SK-N-SH treated with all-trans-retinoic acid at 6 μM for 48 hours (cell line): ENCODE measurements around the gene CMIP.

ENCODE experiments used
- ATAC-seq: fragments of 200-7000 bp; cut with Tn5 transposase; 3 replicates; pipeline ENCODE4 v1.9.1; 2020; ENCODE audit warnings: mild to moderate bottlenecking, moderate library complexity
- BACH2 ChIP-seq: fragments of 250-450 bp; sonication (Bioruptor Pico); IDR thresholded peaks from 2 replicates; pipeline ENCODE4 v1.9.0; 2021; ENCODE audit warnings: mild to moderate bottlenecking, borderline replicate concordance
- CREB5 ChIP-seq: fragments of 250-450 bp; sonication (Bioruptor Pico); IDR thresholded peaks from 2 replicates; pipeline ENCODE4 v1.5.1; 2020; ENCODE audit warnings: low read depth, mild to moderate bottlenecking, moderate library complexity
- CSDC2 ChIP-seq: fragments of 250-450 bp; sonication (Bioruptor Pico); IDR thresholded peaks from 2 replicates; pipeline ENCODE4 v1.5.0; 2020; ENCODE audit warnings: mild to moderate bottlenecking, moderate library complexity
- CSRNP3 ChIP-seq: fragments of 250-450 bp; sonication (Bioruptor Pico); IDR thresholded peaks from 2 replicates; pipeline ENCODE4 v1.5.1; 2021; ENCODE audit warnings: mild to moderate bottlenecking, moderate library complexity
- ESRRG ChIP-seq: fragments of 250-450 bp; sonication (Bioruptor Pico); IDR thresholded peaks from 2 replicates; pipeline ENCODE4 v1.6.1; 2021; ENCODE audit warnings: mild to moderate bottlenecking
- GLIS3 ChIP-seq: fragments of 250-450 bp; sonication (Bioruptor Pico); IDR thresholded peaks from 2 replicates; pipeline ENCODE4 v1.5.0; 2020; ENCODE audit warnings: mild to moderate bottlenecking, moderate library complexity
- OSR1 ChIP-seq: fragments of 250-450 bp; sonication (Bioruptor Pico); IDR thresholded peaks from 2 replicates; pipeline ENCODE4 v1.8.0; 2022; ENCODE audit warnings: moderate library complexity, mild to moderate bottlenecking, inconsistent platforms
- PATZ1 ChIP-seq: fragments of 250-450 bp; sonication (Bioruptor Pico); IDR thresholded peaks from 2 replicates; pipeline ENCODE4 v1.8.0; 2020; ENCODE audit warnings: mild to moderate bottlenecking, moderate library complexity, borderline replicate concordance
- POU6F1 ChIP-seq: fragments of 250-450 bp; sonication (Bioruptor Pico); IDR thresholded peaks from 2 replicates; pipeline ENCODE4 v1.8.0; 2021; ENCODE audit warnings: low read depth, mild to moderate bottlenecking, moderate library complexity, borderline replicate concordance
- RARB ChIP-seq: fragments of 250-450 bp; sonication (Bioruptor Pico); IDR thresholded peaks from 2 replicates; pipeline ENCODE4 v1.8.0; 2021; ENCODE audit warnings: mild to moderate bottlenecking, moderate library complexity
- TCF4 ChIP-seq: fragments of 250-450 bp; sonication (Bioruptor Pico); IDR thresholded peaks from 2 replicates; pipeline ENCODE4 v1.8.0; 2021; ENCODE audit warnings: mild to moderate bottlenecking, moderate library complexity, borderline replicate concordance
- TOX ChIP-seq: fragments of 250-450 bp; sonication (Bioruptor Pico); IDR thresholded peaks from 2 replicates; pipeline ENCODE4 v1.8.0; 2021; ENCODE audit warnings: mild to moderate bottlenecking, moderate library complexity, borderline replicate concordance
- TSHZ2 ChIP-seq: fragments of 250-450 bp; sonication (Bioruptor Pico); IDR thresholded peaks from 2 replicates; pipeline ENCODE4 v1.5.0; 2020; ENCODE audit warnings: mild to moderate bottlenecking, moderate library complexity
- ZC3H10 ChIP-seq: fragments of 250-450 bp; sonication (Bioruptor Pico); IDR thresholded peaks from 2 replicates; pipeline ENCODE4 v1.5.1; 2021; ENCODE audit warnings: mild to moderate bottlenecking, moderate library complexity
- ZFP3 ChIP-seq: fragments of 250-450 bp; sonication (Bioruptor Pico); IDR thresholded peaks from 2 replicates; pipeline ENCODE4 v1.5.0; 2020; ENCODE audit warnings: mild to moderate bottlenecking, moderate library complexity
- ZFP30 ChIP-seq: fragments of 450-650 bp; formaldehyde crosslinking; IDR thresholded peaks from 2 replicates; pipeline ENCODE4 v1.5.0; 2022; ENCODE audit warnings: mild to moderate bottlenecking, moderate library complexity
- ZNF565 ChIP-seq: fragments of 450-650 bp; formaldehyde crosslinking; conservative IDR thresholded peaks from 2 replicates; pipeline ENCODE4 v1.5.0; 2020; ENCODE audit warnings: low read depth, mild to moderate bottlenecking, moderate library complexity
- ZNF70 ChIP-seq: fragments of 450-650 bp; formaldehyde crosslinking; IDR thresholded peaks from 2 replicates; pipeline ENCODE4 v1.5.0; 2020; ENCODE audit warnings: mild to moderate bottlenecking, moderate library complexity
- ZNF8 ChIP-seq: fragments of 450-650 bp; formaldehyde crosslinking; IDR thresholded peaks from 2 replicates; pipeline ENCODE4 v1.5.0; 2020; ENCODE audit warnings: mild to moderate bottlenecking, moderate library complexity

CMIP gene

GRCh38 chr16:81410643-81411293 lies 33.8 kb upstream of the CMIP start:
- TF ChIP-seq CSDC2 (CRISPR knock-in tag): no peak
- TF ChIP-seq TOX (CRISPR knock-in tag): no peak
- TF ChIP-seq ESRRG (CRISPR knock-in tag): no peak
- TF ChIP-seq TCF4: no peak
- TF ChIP-seq CSRNP3 (CRISPR knock-in tag): no peak
- no peak for TF ChIP-seq POU6F1
- no peak for ATAC-seq

GRCh38 chr16:81413245-81413990 lies 31.2 kb upstream of the CMIP start:
- no peak for ATAC-seq
- TF ChIP-seq PATZ1 (no peak), CSDC2 (CRISPR knock-in tag) (no peak), ZNF8 (no peak), ZNF70 (CRISPR knock-in tag) (no peak), TOX (CRISPR knock-in tag) (no peak)

GRCh38 chr16:81415751-81416150 lies 28.9 kb upstream of the CMIP start:
- ATAC-seq: no peak
- TF ChIP-seq ESRRG (CRISPR knock-in tag) (no peak), ZNF565 (CRISPR knock-in tag) (no peak), ZFP3 (CRISPR knock-in tag) (no peak), RARB (CRISPR knock-in tag) (no peak), CSDC2 (CRISPR knock-in tag) (no peak), TCF4 (no peak)

- ATAC-seq: no peak
Observed at GRCh38 chr16:81416749-81417148, 27.9 kb upstream of the CMIP start.

More at GRCh38 chr16:81416749-81417148, 27.9 kb upstream of the CMIP start:
- TF ChIP-seq GLIS3 (CRISPR knock-in tag): no peak
- no peak for TF ChIP-seq TSHZ2 (CRISPR knock-in tag)
- TF ChIP-seq PATZ1: no peak
- no peak for TF ChIP-seq TOX (CRISPR knock-in tag)
- TF ChIP-seq ZFP30 (CRISPR knock-in tag): no peak
- no peak for TF ChIP-seq RARB (CRISPR knock-in tag)
- no peak for TF ChIP-seq ZC3H10 (CRISPR knock-in tag)
- TF ChIP-seq TCF4: no peak
- no peak for TF ChIP-seq CREB5 (CRISPR knock-in tag)
- TF ChIP-seq OSR1 (CRISPR knock-in tag): no peak
- TF ChIP-seq BACH2 (CRISPR knock-in tag): no peak
- no peak for TF ChIP-seq ESRRG (CRISPR knock-in tag)
- TF ChIP-seq, all 23 proteins: peak for 0
